Measurements from ENCODE around the gene ZBTB8B.

GRCh38 chr1:32486463-32487113 lies 21.7 kb downstream of the ZBTB8B start:
- no peak for TF ChIP-seq POLR2A (IDR thresholded peaks at IDR 0.05)
- TF ChIP-seq, protein P1, sequence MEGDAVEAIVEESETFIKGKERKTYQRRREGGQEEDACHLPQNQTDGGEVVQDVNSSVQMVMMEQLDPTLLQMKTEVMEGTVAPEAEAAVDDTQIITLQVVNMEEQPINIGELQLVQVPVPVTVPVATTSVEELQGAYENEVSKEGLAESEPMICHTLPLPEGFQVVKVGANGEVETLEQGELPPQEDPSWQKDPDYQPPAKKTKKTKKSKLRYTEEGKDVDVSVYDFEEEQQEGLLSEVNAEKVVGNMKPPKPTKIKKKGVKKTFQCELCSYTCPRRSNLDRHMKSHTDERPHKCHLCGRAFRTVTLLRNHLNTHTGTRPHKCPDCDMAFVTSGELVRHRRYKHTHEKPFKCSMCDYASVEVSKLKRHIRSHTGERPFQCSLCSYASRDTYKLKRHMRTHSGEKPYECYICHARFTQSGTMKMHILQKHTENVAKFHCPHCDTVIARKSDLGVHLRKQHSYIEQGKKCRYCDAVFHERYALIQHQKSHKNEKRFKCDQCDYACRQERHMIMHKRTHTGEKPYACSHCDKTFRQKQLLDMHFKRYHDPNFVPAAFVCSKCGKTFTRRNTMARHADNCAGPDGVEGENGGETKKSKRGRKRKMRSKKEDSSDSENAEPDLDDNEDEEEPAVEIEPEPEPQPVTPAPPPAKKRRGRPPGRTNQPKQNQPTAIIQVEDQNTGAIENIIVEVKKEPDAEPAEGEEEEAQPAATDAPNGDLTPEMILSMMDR (IDR thresholded peaks at IDR 0.05), result no peak

Data from breast epithelium (tissue), 3 donors.